ENCODE results near the gene CDADC1. TPM values are rescaled to one million over a fixed set of nuclear protein-coding genes. Genes with fewer than 3 reads are reported as not detected.

CDADC1 gene
- total and polyA plus RNA-seq, 5 donors from 2014 or later, result 8.7 to 16.7 (median 10.9) TPM

GRCh38 chr13:49341517-49341916 is 93.8 kb downstream of the CDADC1 start:
- H3K4me3 ChIP-seq (ENCODE audit: low read depth, low read length), result no peak overlapping the region
- Mint-ChIP-seq H3K36me3 (peaks cover 14% of the 10 kb centered on the region), H3K4me1 (peaks cover 0 to 10% (median 5%) of the 10 kb centered on the region in 4 donors), H3K27me3 (no peaks in the 10 kb centered on the region), H3K4me3 (no peak overlapping the region), H3K27ac (no peak overlapping the region), H3K9me3 (no peaks in the 10 kb centered on the region)
- no peaks in the 10 kb centered on the region for H3K36me3 ChIP-seq (ENCODE audit: control insufficient read depth, insufficient read depth, low read length)
- no peaks in the 10 kb centered on the region for H3K27me3 ChIP-seq (ENCODE audit: control insufficient read depth, insufficient read depth, low read length)
- H3K4me1 ChIP-seq (ENCODE audit: control insufficient read depth, insufficient read depth, low read length, poor library complexity, severe bottlenecking), result no peaks in the 10 kb centered on the region
- no peaks in the 10 kb centered on the region for H3K9me3 ChIP-seq (ENCODE audit: control insufficient read depth in 2 of 2, low read length in 2 of 2)
- no peak overlapping the region for H3K27ac ChIP-seq (ENCODE audit: insufficient read depth, low read length, poor library complexity, severe bottlenecking)
- ATAC-seq (ENCODE audit: low read depth in 2 of 2), result no peak
- DNase-seq, result no peak

- no peaks in the 10 kb centered on the region for H3K27me3 ChIP-seq (ENCODE audit: control insufficient read depth, insufficient read depth, low read length)
- H3K4me3 ChIP-seq (ENCODE audit: low read depth, low read length), result no peak overlapping the region
- Mint-ChIP-seq H3K4me1 (peaks cover 0 to 10% (median 5%) of the 10 kb centered on the region in 4 donors), H3K27me3 (no peaks in the 10 kb centered on the region), H3K9me3 (no peaks in the 10 kb centered on the region), H3K36me3 (peaks cover 14% of the 10 kb centered on the region), H3K27ac (no peak overlapping the region), H3K4me3 (no peak overlapping the region)
- no peak overlapping the region for H3K27ac ChIP-seq (ENCODE audit: insufficient read depth, low read length, poor library complexity, severe bottlenecking)
- no peaks in the 10 kb centered on the region for H3K4me1 ChIP-seq (ENCODE audit: control insufficient read depth, insufficient read depth, low read length, poor library complexity, severe bottlenecking)
- no peaks in the 10 kb centered on the region for H3K36me3 ChIP-seq (ENCODE audit: control insufficient read depth, insufficient read depth, low read length)
- no peak for ATAC-seq (ENCODE audit: low read depth in 2 of 2)
- H3K9me3 ChIP-seq (ENCODE audit: control insufficient read depth in 2 of 2, low read length in 2 of 2), result no peaks in the 10 kb centered on the region
- DNase-seq, result no peak
These were observed 94.2 kb downstream of the CDADC1 start for GRCh38 chr13:49341941-49342340.

GRCh38 chr13:49342454-49342853 is 94.7 kb downstream of the CDADC1 start:
- H3K4me1 ChIP-seq (ENCODE audit: control insufficient read depth, insufficient read depth, low read length, poor library complexity, severe bottlenecking), result no peaks in the 10 kb centered on the region
- no peaks in the 10 kb centered on the region for H3K9me3 Mint-ChIP-seq
- H3K27me3 Mint-ChIP-seq, result no peaks in the 10 kb centered on the region
- H3K27ac ChIP-seq (ENCODE audit: insufficient read depth, low read length, poor library complexity, severe bottlenecking), result no peak overlapping the region
- no peaks in the 10 kb centered on the region for H3K36me3 ChIP-seq (ENCODE audit: control insufficient read depth, insufficient read depth, low read length)
- H3K4me1 Mint-ChIP-seq, result peaks cover 0 to 10% (median 5%) of the 10 kb centered on the region in 4 donors
- no peak for ATAC-seq (ENCODE audit: low read depth in 2 of 2)
- H3K27me3 ChIP-seq (ENCODE audit: control insufficient read depth, insufficient read depth, low read length), result no peaks in the 10 kb centered on the region
- DNase-seq, result no peak
- H3K4me3 ChIP-seq (ENCODE audit: low read depth, low read length), result no peak overlapping the region
- no peak overlapping the region for H3K27ac Mint-ChIP-seq
- no peak overlapping the region for H3K4me3 Mint-ChIP-seq
- H3K36me3 Mint-ChIP-seq, result peaks cover 14% of the 10 kb centered on the region
- no peaks in the 10 kb centered on the region for H3K9me3 ChIP-seq (ENCODE audit: control insufficient read depth in 2 of 2, low read length in 2 of 2)

Other genes starting within 250 kb of the CDADC1 start
- gene MLNR, start 27.6 kb upstream of the CDADC1 start, total RNA-seq, result not detected
- not detected for gene MLNR, start 27.6 kb upstream of the CDADC1 start, polyA plus RNA-seq
- gene CAB39L, start 196.1 kb downstream of the CDADC1 start, total RNA-seq, result 3.0 TPM
- 10 to 100 TPM in 2 of 4 donors, 1 to 10 TPM in 2; 6.9 to 13.9 (median 10.0) TPM for gene CAB39L, start 196.1 kb downstream of the CDADC1 start, polyA plus RNA-seq
- gene SETDB2, start 196.3 kb downstream of the CDADC1 start, total RNA-seq, result 24.4 TPM
- gene SETDB2, start 196.3 kb downstream of the CDADC1 start, polyA plus RNA-seq, result 10 to 100 TPM; 11.0 to 23.0 (median 14.8) TPM
- 122 TPM for gene PHF11, start 248.0 kb downstream of the CDADC1 start, total RNA-seq
- gene PHF11, start 248.0 kb downstream of the CDADC1 start, polyA plus RNA-seq, result 100 to 1,000 TPM; 101 to 134 (median 115) TPM